ENCODE results near the gene GATAD2B.

GRCh38 chr1:153936011-153936802 lies 13.4 kb upstream of the GATAD2B start:
- TF ChIP-seq CTCF (IDR thresholded peaks at IDR 0.05) = no peak
- TF ChIP-seq POLR2A (IDR thresholded peaks at IDR 0.05) = no peak
- TF ChIP-seq EP300 (IDR thresholded peaks at IDR 0.05) = no peak

Data from ovary (tissue), 3 donors.